GM13977 (cell line): ENCODE data around the gene TMEM86A.

Experiments
- DNase-seq: peaks from one replicate; pipeline ENCODE4 v3.0.0; 2012; ENCODE audit warnings: low spot score
- in situ Hi-C: fragments of 300-500 bp; cut with MboI; formaldehyde crosslinking; loops from one replicate; pipeline ENCODE4 v1.12.0; 2022; ENCODE audit warnings: low sequenced_read_pairs, low pct_unique_long_range_greater_than_20kb, mixed read lengths, inconsistent platforms; ENCODE audit not compliant: unreplicated experiment
- TF ChIP-seq, protein P1 (sequence below): IDR thresholded peaks from 2 replicates; pipeline ENCODE4 v1.5.1; 2012; ENCODE audit warnings: mild to moderate bottlenecking, control low read depth; ENCODE audit not compliant: insufficient read depth; ENCODE audit errors: extremely low read depth, missing control alignments

The TMEM86A gene

DNA sequence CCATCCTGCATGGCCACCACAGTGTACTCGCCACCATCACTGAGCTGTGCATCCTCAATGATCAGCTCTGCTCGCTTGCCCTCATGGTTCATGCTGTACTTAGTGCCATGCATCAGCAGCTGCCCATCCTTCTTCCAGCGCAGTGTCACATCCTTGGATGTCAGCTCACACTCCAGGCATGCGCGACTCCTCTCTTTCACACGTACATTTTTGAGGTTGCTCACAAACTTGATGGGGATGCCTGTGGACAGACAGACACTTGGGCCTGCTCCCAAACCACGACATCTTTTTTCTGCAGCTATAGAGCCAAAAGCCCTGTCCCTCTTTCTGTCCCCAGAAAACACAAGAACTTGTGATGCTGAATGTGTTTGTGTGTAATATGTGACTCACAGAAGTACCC, 16.9 kb downstream of the TMEM86A start:
- no peak for DNase-seq
- in situ Hi-C loops = no loop called here

DNA sequence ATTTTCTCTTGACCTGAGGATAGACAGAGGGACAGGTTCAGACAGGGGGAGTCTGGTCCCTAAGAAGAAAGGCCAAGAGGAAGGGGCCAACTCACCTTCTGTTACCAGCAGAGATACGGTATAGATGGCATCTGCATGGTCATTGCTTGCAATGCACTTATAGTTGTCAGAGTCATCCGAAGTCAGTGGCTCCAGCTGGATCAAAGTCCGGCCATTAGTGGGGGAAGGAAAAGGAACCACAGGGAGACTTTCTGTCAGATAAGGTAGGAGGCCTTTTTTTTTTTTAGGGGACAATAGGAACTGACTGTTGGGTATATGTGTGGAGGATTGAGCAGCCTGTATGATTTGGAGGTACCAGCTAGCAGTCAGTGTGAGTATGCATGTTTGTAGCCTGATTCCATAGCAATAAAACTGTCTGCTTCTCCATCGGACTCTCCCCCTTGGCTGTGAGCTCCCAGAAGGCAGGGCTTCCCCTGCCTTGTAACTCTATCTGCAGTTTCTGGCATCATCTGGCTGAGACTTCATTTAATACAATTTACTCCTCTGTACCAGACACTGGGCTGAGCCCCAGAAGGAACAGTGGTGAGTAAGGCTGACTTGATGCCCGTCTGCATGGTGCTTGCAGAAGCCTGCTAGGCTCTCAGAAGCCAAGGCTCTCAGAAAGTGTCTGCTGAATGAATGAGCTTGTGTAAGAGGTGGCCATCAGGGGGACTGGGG, 21.7 kb downstream of the TMEM86A start:
- no peak for DNase-seq
- in situ Hi-C loops = no loop called here
- TF ChIP-seq, protein P1, sequence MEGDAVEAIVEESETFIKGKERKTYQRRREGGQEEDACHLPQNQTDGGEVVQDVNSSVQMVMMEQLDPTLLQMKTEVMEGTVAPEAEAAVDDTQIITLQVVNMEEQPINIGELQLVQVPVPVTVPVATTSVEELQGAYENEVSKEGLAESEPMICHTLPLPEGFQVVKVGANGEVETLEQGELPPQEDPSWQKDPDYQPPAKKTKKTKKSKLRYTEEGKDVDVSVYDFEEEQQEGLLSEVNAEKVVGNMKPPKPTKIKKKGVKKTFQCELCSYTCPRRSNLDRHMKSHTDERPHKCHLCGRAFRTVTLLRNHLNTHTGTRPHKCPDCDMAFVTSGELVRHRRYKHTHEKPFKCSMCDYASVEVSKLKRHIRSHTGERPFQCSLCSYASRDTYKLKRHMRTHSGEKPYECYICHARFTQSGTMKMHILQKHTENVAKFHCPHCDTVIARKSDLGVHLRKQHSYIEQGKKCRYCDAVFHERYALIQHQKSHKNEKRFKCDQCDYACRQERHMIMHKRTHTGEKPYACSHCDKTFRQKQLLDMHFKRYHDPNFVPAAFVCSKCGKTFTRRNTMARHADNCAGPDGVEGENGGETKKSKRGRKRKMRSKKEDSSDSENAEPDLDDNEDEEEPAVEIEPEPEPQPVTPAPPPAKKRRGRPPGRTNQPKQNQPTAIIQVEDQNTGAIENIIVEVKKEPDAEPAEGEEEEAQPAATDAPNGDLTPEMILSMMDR = no peak

More for the DNA sequence above, 16.9 kb downstream of the TMEM86A start:
- TF ChIP-seq, protein P1 = no peak

DNA sequence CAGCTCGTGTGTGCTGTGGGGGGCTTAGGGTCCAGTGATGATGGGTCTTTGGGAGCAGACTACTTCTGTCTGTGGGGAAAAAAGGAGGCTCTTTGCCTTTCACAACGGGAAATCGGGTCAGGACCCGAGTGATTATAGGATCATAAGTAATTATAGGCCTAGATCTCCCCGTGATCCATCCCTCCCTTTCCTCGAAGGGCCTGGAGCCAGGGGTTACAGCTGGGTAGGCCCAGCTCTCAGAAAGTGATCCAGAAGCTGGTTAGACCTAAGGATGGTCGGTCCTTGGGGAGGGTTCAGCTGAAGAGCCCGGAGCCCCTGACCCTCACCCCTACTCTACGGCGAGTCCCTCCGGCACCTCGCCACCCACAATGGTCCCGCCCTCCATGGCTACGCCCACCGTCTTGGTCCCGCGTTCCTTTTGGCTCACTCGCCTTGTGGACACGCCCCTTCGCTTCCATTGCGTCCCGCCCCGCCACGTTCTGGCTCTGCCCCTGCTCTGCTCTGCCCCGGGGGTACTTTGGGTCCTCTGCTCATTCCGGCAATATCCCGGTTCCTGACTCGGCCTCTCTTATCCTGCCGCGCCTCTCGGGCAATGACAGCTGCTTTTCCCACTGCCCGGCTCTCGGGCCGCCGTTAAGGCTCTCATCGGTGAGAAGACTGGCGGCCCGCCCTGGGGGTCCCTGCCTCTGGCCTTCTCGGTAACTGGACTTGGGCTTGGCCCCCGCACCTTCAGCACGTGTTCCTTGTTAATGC, 22.4 kb downstream of the TMEM86A start:
- in situ Hi-C loops = no loop called here
- TF ChIP-seq, protein P1 = no peak
- DNase-seq = peak; percentile 75

DNA sequence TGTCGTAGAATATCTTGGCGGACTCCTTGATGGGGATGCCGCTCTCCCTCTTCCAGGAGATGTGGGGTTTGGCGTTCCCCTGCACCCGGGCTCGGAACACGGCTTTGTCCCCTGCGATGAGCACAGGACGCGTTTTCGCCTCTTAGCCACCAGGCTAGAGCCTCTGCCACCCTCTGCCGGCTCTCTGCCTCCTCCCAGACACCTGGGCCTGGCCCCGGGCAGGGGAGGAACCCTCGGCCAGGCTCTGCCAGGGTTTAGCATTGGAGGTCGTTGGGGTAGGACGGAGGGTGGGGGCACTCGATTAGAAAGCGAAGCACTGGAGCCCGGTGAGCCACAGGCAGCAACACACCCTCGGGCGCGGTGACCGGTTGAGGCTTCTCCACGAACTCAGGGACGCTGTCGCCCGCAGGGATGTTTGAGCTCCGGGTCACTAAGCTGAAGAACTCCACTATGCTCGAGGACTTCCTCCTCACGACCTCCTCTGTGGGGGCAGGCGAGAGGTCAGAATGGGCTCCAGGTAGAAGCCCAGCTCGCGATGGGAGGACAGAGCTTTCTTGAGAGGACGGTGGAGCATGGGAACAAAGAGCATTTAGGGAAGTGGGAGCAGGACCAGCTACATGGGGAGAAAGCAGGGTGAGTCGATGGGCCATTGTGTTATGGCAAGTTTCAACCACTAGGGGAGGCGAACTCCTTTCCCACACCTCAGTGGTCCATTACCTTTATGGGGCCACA, 23.1 kb downstream of the TMEM86A start:
- peak; percentile 71 for DNase-seq
- in situ Hi-C loops = no loop called here
- TF ChIP-seq, protein P1 = peak; percentile 74

DNA sequence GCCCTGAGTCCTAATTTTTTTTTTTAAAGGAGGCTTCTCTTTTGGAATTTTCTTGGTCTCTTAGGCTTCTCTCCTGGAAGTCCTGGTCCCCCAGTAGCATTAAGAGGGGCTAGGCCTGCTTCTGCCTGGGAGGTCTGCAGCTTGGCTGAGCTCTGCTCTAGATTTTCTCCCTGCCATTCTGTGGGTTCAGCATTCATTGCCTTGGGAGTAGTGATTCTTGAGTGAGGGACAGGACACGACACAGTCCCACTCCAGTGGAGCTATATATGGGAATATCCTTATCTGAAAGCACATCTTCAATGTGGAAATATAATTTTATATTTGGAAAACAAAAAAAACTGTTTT, 23.7 kb downstream of the TMEM86A start:
- TF ChIP-seq, protein P1 = no peak
- DNase-seq = no peak
- in situ Hi-C loops = no loop called here

DNA sequence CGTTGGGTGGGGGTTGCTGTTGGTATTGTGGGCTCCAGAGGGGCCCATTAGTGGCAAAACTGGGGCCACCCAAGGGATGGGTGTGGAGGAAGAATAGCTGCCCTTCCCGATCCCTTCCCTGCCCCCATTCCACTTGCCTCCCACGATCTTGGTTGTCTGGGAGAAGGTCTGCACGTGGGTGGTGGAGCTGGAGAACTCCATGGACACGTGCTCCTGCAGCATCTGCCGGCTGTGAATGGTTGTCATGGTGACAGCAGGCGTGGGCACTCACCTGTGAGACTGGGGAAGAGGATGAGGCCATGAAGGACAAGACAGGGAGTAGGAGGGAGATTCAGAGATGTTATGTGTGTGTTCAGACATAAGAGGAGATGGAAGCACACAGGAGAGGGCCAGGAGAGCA, 25.4 kb downstream of the TMEM86A start:
- TF ChIP-seq, protein P1 = no peak
- no peak for DNase-seq
- in situ Hi-C loops = no loop called here
